Activated T-cell treated with anti-CD3 and anti-CD28 coated beads, Interleukin-2, amount 50 U/mL, for 4 hours (primary cell): ENCODE results near the gene AFDN. TPM values are rescaled to one million over a fixed set of nuclear protein-coding genes. Genes with fewer than 3 reads are reported as not detected.
"Not testable (repeated sequence)": the region's sequence is repeated elsewhere in the genome, so short reads cannot be mapped to it uniquely, and the experiment has no call there.

ENCODE experiments used
- ATAC-seq, 2 donors: fragments of 200-7000 bp; cut with Tn5 transposase; one replicate each; pipeline ENCODE4 v1.10.0; 2021
- DNase-seq: peaks from one replicate; pipeline ENCODE4 v3.0.0-alpha.2; 2020
- H3K27me3 Mint-ChIP-seq: one replicate; pipeline ENCODE4 v1.8.0; 2021; ENCODE audit warnings: low read depth, mixed read lengths
- H3K36me3 Mint-ChIP-seq: one replicate; pipeline ENCODE4 v1.8.0; 2022; ENCODE audit warnings: mixed read lengths; ENCODE audit not compliant: insufficient read depth
- H3K4me1 Mint-ChIP-seq: one replicate; pipeline ENCODE4 v1.8.0; 2021; ENCODE audit warnings: low read depth, mixed read lengths
- H3K4me3 Mint-ChIP-seq: one replicate; pipeline ENCODE4 v1.8.0; 2021; ENCODE audit warnings: mild to moderate bottlenecking, moderate library complexity, mixed read lengths
- H3K9me3 Mint-ChIP-seq: one replicate; pipeline ENCODE4 v1.8.0; 2021; ENCODE audit warnings: mixed read lengths
- total RNA-seq, 3 donors: library from RNA; stranded (reverse); gene quantifications; one replicate each; pipeline ENCODE4 v1.2.1, GENCODE V29; 2021

The AFDN gene
- total RNA-seq, 3 donors from 2014 or later: 12.8 to 29.1 (median 17.9) TPM

DNA sequence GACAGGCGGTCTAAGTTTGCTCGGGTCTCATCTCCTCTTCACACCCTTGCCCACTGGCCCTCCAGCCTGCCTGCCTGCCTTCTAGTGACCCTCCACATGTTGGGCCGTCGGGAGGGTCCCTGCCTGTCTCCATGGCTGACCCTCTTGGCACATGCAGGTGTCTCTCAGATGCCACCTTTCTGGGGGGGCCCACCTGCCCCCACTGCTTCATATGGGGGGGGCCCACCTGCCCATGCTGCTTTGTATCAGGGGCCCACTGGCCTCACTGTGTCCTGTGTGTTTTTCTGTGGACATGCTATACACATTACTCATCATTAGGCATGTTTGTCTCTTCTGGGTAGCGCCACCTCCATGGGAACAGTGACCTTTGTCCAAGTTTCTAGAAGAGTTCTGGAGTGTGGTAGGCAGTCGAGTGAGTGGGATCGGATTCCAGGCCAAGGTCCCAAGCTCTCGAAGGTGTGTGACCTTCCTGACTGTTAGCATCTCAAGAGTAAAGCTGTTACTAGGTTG is 130.3 kb downstream of the AFDN start:
- ATAC-seq (no peak), DNase-seq (no peak)
- H3K4me3 Mint-ChIP-seq: no peak overlapping the region
- peaks cover 7% of the 10 kb centered on the region for H3K36me3 Mint-ChIP-seq
- no peaks in the 10 kb centered on the region for H3K9me3 Mint-ChIP-seq
- H3K4me1 Mint-ChIP-seq: no peaks in the 10 kb centered on the region
- H3K27me3 Mint-ChIP-seq: no peaks in the 10 kb centered on the region

DNA sequence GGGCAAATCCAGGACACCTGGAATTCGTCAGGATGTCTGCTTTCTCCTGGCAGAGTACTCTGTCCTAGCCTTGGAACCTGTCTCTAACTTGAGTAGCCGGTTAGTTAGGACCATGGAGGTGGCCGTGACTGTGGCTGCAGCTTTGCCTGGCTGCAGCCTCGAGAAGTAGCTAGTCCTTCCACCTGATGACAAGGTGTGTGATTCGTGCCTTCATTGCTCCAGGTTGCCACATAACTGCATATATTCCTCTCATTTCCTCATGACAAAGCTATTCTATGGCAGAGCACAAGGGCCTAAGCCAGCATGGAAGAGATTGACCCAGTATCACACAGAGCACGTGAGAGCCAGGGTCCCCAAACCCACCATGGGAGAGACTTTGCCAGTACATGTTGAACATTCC is 130.9 kb downstream of the AFDN start:
- no peaks in the 10 kb centered on the region for H3K4me1 Mint-ChIP-seq
- no peak for DNase-seq
- H3K4me3 Mint-ChIP-seq: no peak overlapping the region
- H3K27me3 Mint-ChIP-seq: no peaks in the 10 kb centered on the region
- ATAC-seq: no peak
- peaks cover 7% of the 10 kb centered on the region for H3K36me3 Mint-ChIP-seq
- H3K9me3 Mint-ChIP-seq: no peaks in the 10 kb centered on the region

DNA sequence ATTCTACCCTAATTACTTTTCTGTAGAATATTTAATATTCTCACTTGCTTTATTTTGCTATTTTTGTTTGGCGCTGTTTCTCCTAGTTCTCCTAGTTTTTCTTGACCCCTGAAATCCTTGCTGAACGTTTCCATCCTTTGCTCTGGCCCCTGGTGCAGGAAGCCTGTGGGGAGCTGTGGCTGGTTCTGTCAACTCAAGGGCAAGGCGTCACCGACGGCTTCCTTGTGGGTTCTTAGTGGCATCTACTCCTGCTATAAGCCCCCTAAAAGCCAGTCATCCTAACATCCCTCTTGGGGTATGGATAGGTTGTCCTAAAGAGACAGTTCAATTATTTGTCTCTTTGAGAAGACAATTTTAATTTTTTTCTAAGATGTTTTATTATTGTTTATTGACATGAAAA is 133.9 kb downstream of the AFDN start:
- no peak for ATAC-seq
- Mint-ChIP-seq H3K9me3 (no peaks in the 10 kb centered on the region), H3K36me3 (peaks cover 10% of the 10 kb centered on the region), H3K4me1 (no peaks in the 10 kb centered on the region), H3K27me3 (no peaks in the 10 kb centered on the region), H3K4me3 (no peak overlapping the region)
- DNase-seq: no peak

- ATAC-seq (no peak), DNase-seq (no peak)
- no peaks in the 10 kb centered on the region for H3K9me3 Mint-ChIP-seq
- H3K4me3 Mint-ChIP-seq: no peak overlapping the region
- H3K4me1 Mint-ChIP-seq: no peaks in the 10 kb centered on the region
- H3K36me3 Mint-ChIP-seq: peaks cover 14% of the 10 kb centered on the region
- H3K27me3 Mint-ChIP-seq: no peaks in the 10 kb centered on the region
Measured at GRCh38 chr6:167962711-167963110, 136.0 kb downstream of the AFDN start.

GRCh38 chr6:167963589-167964057 is 136.9 kb downstream of the AFDN start:
- Mint-ChIP-seq H3K4me1 (no peaks in the 10 kb centered on the region), H3K4me3 (no peak overlapping the region), H3K9me3 (no peaks in the 10 kb centered on the region), H3K36me3 (peaks cover 15% of the 10 kb centered on the region), H3K27me3 (no peaks in the 10 kb centered on the region)
- no peak for DNase-seq
- ATAC-seq: no peak

GRCh38 chr6:167965592-167966539 is 139.2 kb downstream of the AFDN start:
- no peaks in the 10 kb centered on the region for H3K27me3 Mint-ChIP-seq
- H3K4me3 Mint-ChIP-seq: no peak overlapping the region
- peaks cover 16% of the 10 kb centered on the region for H3K36me3 Mint-ChIP-seq
- H3K4me1 Mint-ChIP-seq: no peaks in the 10 kb centered on the region
- DNase-seq: no peak
- H3K9me3 Mint-ChIP-seq: no peaks in the 10 kb centered on the region
- no peak for ATAC-seq

GRCh38 chr6:167966540-167966905 is 139.8 kb downstream of the AFDN start:
- Mint-ChIP-seq H3K4me3 (no peak overlapping the region), H3K4me1 (no peaks in the 10 kb centered on the region), H3K27me3 (no peaks in the 10 kb centered on the region), H3K9me3 (no peaks in the 10 kb centered on the region), H3K36me3 (peaks cover 12% of the 10 kb centered on the region)
- ATAC-seq (no peak), DNase-seq (no peak)

GRCh38 chr6:167968091-167968490 is 141.4 kb downstream of the AFDN start:
- DNase-seq (no peak), ATAC-seq (no peak)
- H3K36me3 Mint-ChIP-seq: peaks cover 8% of the 10 kb centered on the region
- no peaks in the 10 kb centered on the region for H3K4me1 Mint-ChIP-seq
- H3K9me3 Mint-ChIP-seq: no peaks in the 10 kb centered on the region
- H3K4me3 Mint-ChIP-seq: no peak overlapping the region
- H3K27me3 Mint-ChIP-seq: no peaks in the 10 kb centered on the region

- Mint-ChIP-seq H3K9me3 (no peaks in the 10 kb centered on the region), H3K4me3 (no peak overlapping the region), H3K36me3 (peaks cover 6% of the 10 kb centered on the region), H3K4me1 (no peaks in the 10 kb centered on the region), H3K27me3 (no peaks in the 10 kb centered on the region)
- ATAC-seq: no peak
- DNase-seq: no peak
Measured at GRCh38 chr6:167970230-167970629, 143.5 kb downstream of the AFDN start.

DNA sequence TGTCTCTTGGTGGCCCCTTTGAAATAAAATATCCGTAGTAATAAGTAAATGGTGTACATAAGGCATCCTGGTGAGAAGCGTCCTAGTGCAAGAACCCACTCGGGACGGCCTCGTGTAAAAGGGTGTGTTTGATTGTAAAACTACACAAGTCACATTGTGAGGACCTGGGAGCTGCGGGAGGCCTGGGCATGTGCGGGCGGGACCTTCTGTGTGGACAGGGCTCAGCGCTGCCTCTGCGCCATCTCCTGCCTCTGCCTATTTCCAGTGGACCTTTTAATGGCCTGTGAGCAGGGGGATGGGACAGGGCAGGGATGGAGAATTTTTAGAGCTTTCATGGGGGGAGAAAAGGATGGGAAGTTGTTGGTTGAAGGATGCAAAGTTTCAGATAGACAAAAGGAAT is 145.5 kb downstream of the AFDN start:
- H3K4me1 Mint-ChIP-seq: no peaks in the 10 kb centered on the region
- no peak for DNase-seq
- no peaks in the 10 kb centered on the region for H3K27me3 Mint-ChIP-seq
- H3K9me3 Mint-ChIP-seq: no peaks in the 10 kb centered on the region
- no peak for ATAC-seq
- no peak overlapping the region for H3K4me3 Mint-ChIP-seq
- peaks cover 2% of the 10 kb centered on the region for H3K36me3 Mint-ChIP-seq

DNA sequence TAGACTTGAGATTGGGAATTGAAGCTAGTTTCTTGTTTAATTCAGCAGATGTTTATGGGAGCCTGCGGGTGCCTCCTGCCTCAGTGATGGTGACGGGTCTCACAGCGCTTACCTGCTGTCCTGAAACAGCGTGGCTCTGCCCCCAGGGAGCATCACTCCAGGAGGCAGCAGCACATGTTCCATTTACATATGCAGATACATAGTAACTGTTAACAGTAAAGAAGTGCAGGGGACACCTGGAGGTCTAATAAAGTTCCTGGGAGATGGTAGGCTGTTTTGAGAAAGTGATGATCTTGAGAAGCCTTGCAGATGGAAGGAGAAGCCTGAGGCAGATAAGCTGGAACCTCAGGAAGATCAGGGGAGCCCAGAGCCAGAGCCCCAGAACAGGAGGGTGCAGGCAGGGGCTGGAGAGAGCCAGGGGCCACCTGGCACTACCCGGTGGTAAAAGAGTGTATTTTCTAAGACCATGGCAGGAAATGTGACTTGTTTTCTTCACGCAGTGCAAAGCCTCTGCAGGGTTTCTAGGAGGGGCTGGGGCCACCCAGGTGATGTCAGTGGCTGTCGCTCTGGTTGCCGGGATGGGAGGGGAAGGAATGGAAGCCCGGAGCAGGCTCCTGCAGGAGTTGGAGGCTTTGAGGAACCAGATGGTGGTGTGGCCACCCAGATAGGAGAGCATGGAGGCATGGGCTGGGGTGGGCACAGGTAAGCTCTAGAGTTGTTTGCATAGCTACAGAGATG is 146.6 kb downstream of the AFDN start:
- H3K4me3 Mint-ChIP-seq: no peak overlapping the region
- H3K4me1 Mint-ChIP-seq: no peaks in the 10 kb centered on the region
- DNase-seq (no peak), ATAC-seq (no peak)
- H3K36me3 Mint-ChIP-seq: peaks cover 2% of the 10 kb centered on the region
- no peaks in the 10 kb centered on the region for H3K9me3 Mint-ChIP-seq
- no peaks in the 10 kb centered on the region for H3K27me3 Mint-ChIP-seq

GRCh38 chr6:167974640-167975344 is 148.1 kb downstream of the AFDN start:
- Mint-ChIP-seq H3K4me3 (no peak overlapping the region), H3K9me3 (no peaks in the 10 kb centered on the region), H3K4me1 (no peaks in the 10 kb centered on the region), H3K36me3 (no peaks in the 10 kb centered on the region), H3K27me3 (no peaks in the 10 kb centered on the region)
- ATAC-seq: no peak
- DNase-seq: no peak

DNA sequence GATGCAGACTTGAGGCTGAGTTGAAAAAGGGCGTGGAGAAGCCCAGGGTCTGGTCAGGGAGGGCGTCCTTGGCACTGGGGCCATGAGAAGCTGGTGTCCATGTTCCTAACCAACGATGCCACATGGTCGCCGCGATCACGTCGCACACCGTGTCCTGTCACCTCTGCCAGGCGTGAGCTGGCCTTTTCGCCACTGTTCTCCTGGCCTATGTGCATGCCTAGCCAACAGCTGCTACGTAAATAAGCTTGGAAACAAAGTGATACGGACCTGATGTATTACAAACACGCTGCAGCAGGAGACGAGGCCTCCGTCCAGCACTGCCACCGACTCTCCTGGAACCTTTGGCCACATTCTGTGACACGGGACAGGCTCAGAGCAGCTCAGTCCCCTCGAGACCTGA is 148.7 kb downstream of the AFDN start:
- no peak for DNase-seq
- no peak for ATAC-seq
- H3K36me3 Mint-ChIP-seq: no peaks in the 10 kb centered on the region
- no peak overlapping the region for H3K4me3 Mint-ChIP-seq
- H3K27me3 Mint-ChIP-seq: no peaks in the 10 kb centered on the region
- no peaks in the 10 kb centered on the region for H3K4me1 Mint-ChIP-seq
- no peaks in the 10 kb centered on the region for H3K9me3 Mint-ChIP-seq

- not testable (repeated sequence) for H3K4me1 Mint-ChIP-seq, ATAC-seq, H3K27me3 Mint-ChIP-seq, H3K4me3 Mint-ChIP-seq, DNase-seq, H3K36me3 Mint-ChIP-seq, H3K9me3 Mint-ChIP-seq
Measured at GRCh38 chr6:167976116-167976657, 149.5 kb downstream of the AFDN start.
